ENCODE results near the gene CALM1.

Gene CALM1

GRCh38 chr14:90421001-90421631, 24.3 kb downstream of the CALM1 start:
- H2AFZ ChIP-seq (ENCODE audit: low read length), result no peak overlapping the region
- H3K4me2 ChIP-seq (ENCODE audit: low read length), result no peak overlapping the region
- H3K27ac ChIP-seq (ENCODE audit: low read depth, low read length, poor library complexity, severe bottlenecking), result no peak overlapping the region
- no peaks in the 10 kb centered on the region for H3K4me1 ChIP-seq (ENCODE audit: insufficient read depth, low read length, severe bottlenecking)
- 0 out of 2 replicates have a peak, but pooled peaks cover 4% of the 10 kb centered on the region for H3K9me3 ChIP-seq (ENCODE audit: low read length)
- no peaks in the 10 kb centered on the region; the same call in 1 of the 2 replicates for H3K27me3 ChIP-seq (ENCODE audit: insufficient read depth, low read length)
- no peak overlapping the region for H3K4me3 ChIP-seq (ENCODE audit: low read depth, low read length, poor library complexity, severe bottlenecking)
- H3K36me3 ChIP-seq (ENCODE audit: insufficient read depth, low read length), result no peaks in the 10 kb centered on the region
- H3K79me2 ChIP-seq (ENCODE audit: insufficient read depth, low read length), result no peaks in the 10 kb centered on the region
- H3K9ac ChIP-seq (ENCODE audit: low read length), result no peak overlapping the region
- H3F3A ChIP-seq (ENCODE audit: insufficient read depth, low read length), result no peaks in the 10 kb centered on the region
- TF ChIP-seq EZH2 (IDR thresholded peaks at IDR 0.05; ENCODE audit: borderline replicate concordance, low read length) (no peak), CTCF (IDR thresholded peaks at IDR 0.05; ENCODE audit: low read length) (no peak)
- H3K9me2 ChIP-seq (ENCODE audit: low read depth, low read length), result no peaks in the 10 kb centered on the region
- no peaks in the 10 kb centered on the region for H4K20me1 ChIP-seq (ENCODE audit: insufficient read depth, low read length)

- Histone ChIP-seq H3K9ac (ENCODE audit: low read length) (no peak overlapping the region), H3K9me2 (ENCODE audit: low read depth, low read length) (no peaks in the 10 kb centered on the region), H3F3A (ENCODE audit: insufficient read depth, low read length) (no peaks in the 10 kb centered on the region), H3K79me2 (ENCODE audit: insufficient read depth, low read length) (no peaks in the 10 kb centered on the region), H3K36me3 (ENCODE audit: insufficient read depth, low read length) (no peaks in the 10 kb centered on the region), H3K4me3 (ENCODE audit: low read depth, low read length, poor library complexity, severe bottlenecking) (no peak overlapping the region), H4K20me1 (ENCODE audit: insufficient read depth, low read length) (no peaks in the 10 kb centered on the region), H2AFZ (ENCODE audit: low read length) (no peak overlapping the region), H3K4me1 (ENCODE audit: insufficient read depth, low read length, severe bottlenecking) (no peaks in the 10 kb centered on the region), H3K4me2 (ENCODE audit: low read length) (no peak overlapping the region), H3K9me3 (ENCODE audit: low read length) (0 out of 2 replicates have a peak, but pooled peaks cover 4% of the 10 kb centered on the region), H3K27ac (ENCODE audit: low read depth, low read length, poor library complexity, severe bottlenecking) (no peak overlapping the region), H3K27me3 (ENCODE audit: insufficient read depth, low read length) (no peaks in the 10 kb centered on the region; the same call in 1 of the 2 replicates)
- TF ChIP-seq CTCF (IDR thresholded peaks at IDR 0.05; ENCODE audit: low read length) (no peak), EZH2 (IDR thresholded peaks at IDR 0.05; ENCODE audit: borderline replicate concordance, low read length) (no peak)
Measured at GRCh38 chr14:90421632-90422020, 24.8 kb downstream of the CALM1 start.

- TF ChIP-seq CTCF (IDR thresholded peaks at IDR 0.05; ENCODE audit: low read length) (no peak), EZH2 (IDR thresholded peaks at IDR 0.05; ENCODE audit: borderline replicate concordance, low read length) (no peak)
- Histone ChIP-seq H3K4me3 (ENCODE audit: low read depth, low read length, poor library complexity, severe bottlenecking) (no peak overlapping the region), H3K9ac (ENCODE audit: low read length) (no peak overlapping the region), H3K9me2 (ENCODE audit: low read depth, low read length) (no peaks in the 10 kb centered on the region), H3K36me3 (ENCODE audit: insufficient read depth, low read length) (no peaks in the 10 kb centered on the region), H3K27me3 (ENCODE audit: insufficient read depth, low read length) (no peaks in the 10 kb centered on the region), H3K4me2 (ENCODE audit: low read length) (no peak overlapping the region), H3K9me3 (ENCODE audit: low read length) (0 out of 2 replicates have a peak, but pooled peaks cover 4% of the 10 kb centered on the region), H3K79me2 (ENCODE audit: insufficient read depth, low read length) (no peaks in the 10 kb centered on the region), H4K20me1 (ENCODE audit: insufficient read depth, low read length) (no peaks in the 10 kb centered on the region), H3K27ac (ENCODE audit: low read depth, low read length, poor library complexity, severe bottlenecking) (no peak overlapping the region), H2AFZ (ENCODE audit: low read length) (no peak overlapping the region), H3F3A (ENCODE audit: insufficient read depth, low read length) (no peaks in the 10 kb centered on the region), H3K4me1 (ENCODE audit: insufficient read depth, low read length, severe bottlenecking) (no peaks in the 10 kb centered on the region)
Measured at GRCh38 chr14:90423166-90423565, 26.3 kb downstream of the CALM1 start.
